SH-SY5Y (cell line): Measurements from ENCODE around the gene SLC7A6.

Experiments used
- GATA2 ChIP-seq: IDR thresholded peaks from 2 replicates; pipeline ENCODE4 v1.6.1; 2011; ENCODE audit warnings: mild to moderate bottlenecking, low read depth, low read length
- GATA3 ChIP-seq: IDR thresholded peaks from 2 replicates; pipeline ENCODE4 v1.6.1; 2011; ENCODE audit warnings: low read depth, mild to moderate bottlenecking, low read length, moderate library complexity

GRCh38 chr16:68257251-68257905 lies 6.9 kb upstream of the SLC7A6 start:
- TF ChIP-seq GATA2: no peak
- TF ChIP-seq GATA3: no peak
